HG03196 (cell line): ENCODE measurements around the gene DOK7.

Experiments
- ATAC-seq: cut with Tn5 transposase; IDR thresholded peaks from one replicate; pipeline ENCODE4 v1.9.1; 2021; ENCODE audit not compliant: unreplicated experiment

DOK7 gene, protein sequence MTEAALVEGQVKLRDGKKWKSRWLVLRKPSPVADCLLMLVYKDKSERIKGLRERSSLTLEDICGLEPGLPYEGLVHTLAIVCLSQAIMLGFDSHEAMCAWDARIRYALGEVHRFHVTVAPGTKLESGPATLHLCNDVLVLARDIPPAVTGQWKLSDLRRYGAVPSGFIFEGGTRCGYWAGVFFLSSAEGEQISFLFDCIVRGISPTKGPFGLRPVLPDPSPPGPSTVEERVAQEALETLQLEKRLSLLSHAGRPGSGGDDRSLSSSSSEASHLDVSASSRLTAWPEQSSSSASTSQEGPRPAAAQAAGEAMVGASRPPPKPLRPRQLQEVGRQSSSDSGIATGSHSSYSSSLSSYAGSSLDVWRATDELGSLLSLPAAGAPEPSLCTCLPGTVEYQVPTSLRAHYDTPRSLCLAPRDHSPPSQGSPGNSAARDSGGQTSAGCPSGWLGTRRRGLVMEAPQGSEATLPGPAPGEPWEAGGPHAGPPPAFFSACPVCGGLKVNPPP

DNA sequence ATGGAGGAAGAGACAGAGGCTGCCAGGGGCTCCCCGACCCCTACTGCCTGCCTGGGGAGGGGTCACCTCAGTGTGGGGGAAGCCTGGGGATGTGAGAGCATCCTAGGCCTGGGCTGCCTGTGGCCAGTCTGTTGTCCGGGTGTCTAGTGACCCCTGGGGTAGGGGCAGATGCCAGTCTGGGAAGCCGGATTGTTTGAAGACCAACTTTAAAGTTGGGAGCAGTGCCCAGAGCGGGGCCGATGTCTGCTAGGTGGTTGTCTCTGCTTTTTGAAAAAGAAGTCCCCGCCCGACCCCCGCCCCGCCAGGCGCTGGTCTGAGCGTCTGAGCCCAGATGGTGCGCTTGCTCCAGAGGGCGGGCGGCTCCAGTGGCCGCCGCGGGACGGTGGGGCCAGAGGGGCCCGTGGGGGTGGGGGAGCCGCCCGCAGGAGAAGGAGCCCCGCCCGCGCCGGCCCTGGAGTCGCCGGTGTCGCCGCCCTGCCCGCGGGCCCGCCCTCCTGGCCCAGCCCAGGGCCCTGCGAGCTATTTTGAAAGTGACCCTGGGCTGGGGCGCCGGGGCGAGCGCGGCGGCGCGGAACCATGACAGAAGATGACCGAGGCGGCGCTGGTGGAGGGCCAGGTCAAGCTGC lies at the start of gene DOK7:
Gene DOK7, plus strand, starts transcription at position 517 of the 626 bp plus-strand sequence. Its CDS starts 70 bp downstream, at position 587.
- no peak for ATAC-seq

DNA sequence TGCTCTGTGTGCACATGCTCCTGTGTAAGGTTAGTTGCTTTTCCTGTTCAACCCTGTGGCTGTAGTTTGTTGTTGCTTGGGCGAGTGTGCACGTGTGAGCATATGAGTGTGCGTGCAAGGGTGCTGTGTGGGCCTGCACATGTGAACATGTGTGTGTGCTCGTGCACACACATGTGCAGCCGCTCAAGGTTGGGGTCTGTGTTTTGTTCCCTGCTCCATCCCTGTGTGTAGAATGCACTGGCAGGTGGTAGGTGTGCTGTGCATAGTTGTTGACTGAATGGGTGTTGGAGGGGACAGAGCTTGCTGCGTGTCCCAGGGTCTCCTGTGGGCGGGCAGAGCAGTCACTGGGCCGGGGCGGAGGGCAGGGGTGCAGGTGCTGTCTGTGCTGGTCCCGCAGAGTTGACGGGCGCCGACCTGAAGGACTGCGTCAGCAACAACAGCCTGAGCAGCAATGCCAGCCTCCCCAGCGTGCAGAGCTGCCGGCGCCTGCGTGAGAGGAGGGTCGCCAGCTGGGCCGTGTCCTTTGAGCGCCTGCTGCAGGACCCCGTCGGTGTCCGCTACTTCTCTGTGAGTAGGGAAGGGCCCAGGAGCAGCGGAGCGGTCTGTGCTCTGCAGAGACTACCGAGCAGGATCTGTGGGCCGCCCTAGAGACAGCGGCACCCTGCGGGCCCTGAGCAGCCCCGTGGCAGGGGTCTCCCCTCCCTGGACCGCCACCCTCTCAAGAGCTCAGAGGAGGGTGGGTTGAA lies 49.3 kb upstream of the DOK7 start:
- no peak for ATAC-seq

DNA sequence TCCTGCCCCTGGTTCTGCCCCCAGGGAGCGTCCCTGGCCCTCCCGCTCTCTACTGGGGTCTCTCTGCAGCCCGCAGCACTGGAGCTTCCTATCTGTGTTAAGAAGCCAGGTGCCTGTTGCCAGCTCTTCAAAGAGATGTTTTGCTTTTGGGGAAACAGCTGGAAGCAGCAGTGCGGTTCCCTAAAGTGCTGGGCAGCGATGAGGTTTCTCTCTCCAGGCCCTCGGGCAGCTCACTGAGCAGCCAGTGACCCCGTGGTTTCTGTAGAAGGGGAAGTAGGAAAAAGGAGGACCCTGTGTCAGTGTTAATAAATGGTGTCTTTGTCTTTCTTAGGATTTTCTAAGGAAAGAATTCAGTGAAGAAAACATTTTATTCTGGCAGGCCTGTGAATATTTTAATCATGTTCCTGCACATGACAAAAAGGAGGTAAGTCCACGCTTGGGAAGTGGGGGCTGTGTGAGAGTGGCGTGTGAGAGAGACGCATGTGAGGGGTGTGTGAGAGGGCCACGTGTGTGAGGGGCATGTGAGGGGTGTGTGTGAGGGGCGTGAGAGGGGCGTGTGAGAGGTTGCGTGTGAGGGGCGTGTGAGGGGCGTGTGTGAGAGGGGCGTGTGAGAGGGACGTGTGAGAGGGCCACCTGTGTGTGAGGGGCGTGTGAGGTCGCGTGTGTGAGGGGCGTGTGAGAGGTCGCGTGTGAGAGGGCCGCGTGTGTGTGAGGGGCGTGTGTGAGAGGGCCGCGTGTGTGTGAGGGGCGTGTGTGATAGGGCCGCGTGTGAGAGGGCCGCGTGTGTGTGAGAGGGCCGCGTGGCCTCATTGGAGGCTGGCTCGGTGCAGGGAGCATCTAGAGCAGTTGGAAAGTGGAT lies 48.5 kb upstream of the DOK7 start:
- ATAC-seq = no peak

DNA sequence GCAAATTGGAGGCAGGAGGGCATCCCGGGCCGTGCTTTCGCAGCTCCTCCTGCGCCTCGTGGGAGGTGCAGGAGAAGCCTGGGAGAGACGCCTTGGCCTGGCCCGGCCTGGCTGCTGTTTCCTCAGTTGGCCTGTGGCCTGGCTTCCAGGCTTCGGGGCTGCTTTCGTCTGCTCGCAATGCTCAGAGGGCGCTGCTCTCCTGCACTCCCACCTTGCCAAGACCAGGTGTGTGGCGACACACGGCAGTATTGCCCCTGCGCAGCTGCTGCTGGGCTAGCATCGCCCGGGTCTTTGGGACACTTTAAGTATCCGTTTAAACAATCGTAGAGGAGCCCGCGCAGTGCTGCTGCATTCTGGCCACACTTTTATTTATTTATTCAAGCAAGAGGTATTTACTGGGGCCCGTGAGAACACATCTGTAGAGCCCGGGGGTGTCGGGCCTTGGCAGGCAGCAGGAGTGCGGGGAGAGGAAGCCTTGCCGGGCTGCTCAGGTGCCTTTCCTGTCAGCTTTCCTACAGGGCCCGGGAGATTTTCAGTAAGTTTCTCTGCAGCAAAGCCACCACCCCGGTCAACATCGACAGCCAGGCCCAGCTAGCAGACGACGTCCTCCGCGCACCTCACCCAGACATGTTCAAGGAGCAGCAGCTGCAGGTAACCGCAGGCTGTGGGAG lies 47.5 kb upstream of the DOK7 start:
- no peak for ATAC-seq

DNA sequence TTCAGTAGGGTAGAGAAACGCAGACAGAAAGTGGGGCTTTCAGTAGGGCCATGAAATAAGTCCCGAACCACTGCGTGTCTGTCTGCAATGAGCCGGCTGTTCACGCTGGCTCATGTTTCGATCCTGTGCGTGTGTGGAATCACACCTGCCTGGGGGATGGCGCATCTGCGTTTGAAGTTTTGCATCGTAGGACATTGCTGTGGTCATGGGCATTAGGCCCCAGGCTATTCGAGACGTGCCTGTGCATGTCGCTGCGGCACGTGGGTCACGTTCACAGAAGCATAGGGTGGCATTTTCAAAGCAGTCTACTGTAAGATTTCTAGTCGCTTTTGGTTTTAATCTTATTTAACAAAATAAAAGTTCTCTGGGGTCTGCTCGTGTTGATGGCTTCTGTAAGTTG lies 46.8 kb upstream of the DOK7 start:
- ATAC-seq = no peak

DNA sequence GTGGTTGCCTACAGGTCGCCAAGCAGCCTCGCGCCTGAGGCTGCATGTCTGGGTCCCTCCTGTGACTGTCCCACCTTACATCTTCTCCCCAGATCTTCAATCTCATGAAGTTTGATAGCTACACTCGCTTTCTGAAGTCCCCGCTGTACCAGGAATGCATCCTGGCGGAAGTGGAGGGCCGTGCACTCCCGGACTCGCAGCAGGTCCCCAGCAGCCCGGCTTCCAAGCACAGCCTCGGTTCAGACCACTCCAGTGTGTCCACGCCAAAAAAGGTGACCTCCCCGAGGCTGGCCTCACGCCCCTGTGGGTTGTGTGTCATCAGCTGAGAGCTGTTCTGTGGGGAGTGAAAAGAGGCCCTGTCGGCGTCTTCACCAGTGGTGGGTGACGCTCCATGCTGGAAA lies 46.3 kb upstream of the DOK7 start:
- ATAC-seq = no peak

DNA sequence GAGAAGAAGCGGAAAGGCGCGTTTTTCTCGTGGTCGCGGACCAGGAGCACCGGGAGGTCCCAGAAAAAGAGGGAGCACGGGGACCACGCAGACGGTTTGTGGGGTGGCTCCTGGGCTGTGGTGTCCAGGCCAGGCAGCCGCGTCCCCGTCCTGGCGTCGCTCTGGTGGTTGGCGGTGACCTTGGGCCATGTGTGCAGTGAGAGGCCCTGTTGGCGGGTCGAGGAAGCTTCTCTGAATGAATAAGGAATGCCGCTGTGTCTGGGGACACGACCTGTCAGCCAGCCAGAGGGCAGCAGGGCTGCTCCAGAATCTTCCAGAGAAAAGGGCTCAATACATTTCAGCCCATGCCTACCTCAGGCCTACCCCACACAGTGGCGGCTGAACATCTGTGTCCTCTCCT lies 45.7 kb upstream of the DOK7 start:
- ATAC-seq = no peak

DNA sequence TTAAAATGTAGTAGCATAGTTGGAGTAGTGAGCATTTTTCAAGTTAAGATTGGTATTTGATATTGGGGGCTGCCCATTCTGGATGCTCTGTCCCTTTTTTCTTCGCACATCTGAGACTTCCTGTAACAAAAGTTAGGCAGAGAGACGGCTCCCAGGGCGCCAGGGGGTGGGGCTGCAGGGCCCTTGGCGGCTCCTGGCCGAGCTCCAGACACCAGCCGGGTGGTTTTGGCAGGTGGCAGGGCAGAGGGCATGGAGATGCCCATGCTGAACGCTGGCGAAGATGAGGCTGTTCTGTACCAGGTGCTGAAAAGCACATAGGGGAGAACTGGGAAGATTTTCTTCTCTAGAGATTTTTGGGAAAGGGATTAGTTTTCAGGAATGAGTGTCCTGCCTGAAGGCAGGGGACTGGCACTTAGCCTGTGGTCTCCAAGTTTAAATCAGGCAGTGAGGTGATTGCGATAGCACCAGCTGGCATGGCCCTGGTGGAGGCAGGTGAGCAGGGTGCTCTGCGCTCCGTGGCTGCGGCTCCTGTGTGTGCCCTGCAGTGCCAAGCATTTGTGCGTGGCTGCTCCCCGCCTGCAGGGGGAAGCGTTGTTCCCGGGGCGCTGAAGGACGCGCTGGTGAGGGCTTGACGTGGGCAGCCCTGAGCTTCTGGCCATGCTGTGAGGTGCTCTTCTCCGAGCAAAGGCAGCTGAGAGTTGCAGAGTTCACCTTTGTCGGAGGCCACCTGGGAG lies 44.9 kb upstream of the DOK7 start:
- no peak for ATAC-seq

DNA sequence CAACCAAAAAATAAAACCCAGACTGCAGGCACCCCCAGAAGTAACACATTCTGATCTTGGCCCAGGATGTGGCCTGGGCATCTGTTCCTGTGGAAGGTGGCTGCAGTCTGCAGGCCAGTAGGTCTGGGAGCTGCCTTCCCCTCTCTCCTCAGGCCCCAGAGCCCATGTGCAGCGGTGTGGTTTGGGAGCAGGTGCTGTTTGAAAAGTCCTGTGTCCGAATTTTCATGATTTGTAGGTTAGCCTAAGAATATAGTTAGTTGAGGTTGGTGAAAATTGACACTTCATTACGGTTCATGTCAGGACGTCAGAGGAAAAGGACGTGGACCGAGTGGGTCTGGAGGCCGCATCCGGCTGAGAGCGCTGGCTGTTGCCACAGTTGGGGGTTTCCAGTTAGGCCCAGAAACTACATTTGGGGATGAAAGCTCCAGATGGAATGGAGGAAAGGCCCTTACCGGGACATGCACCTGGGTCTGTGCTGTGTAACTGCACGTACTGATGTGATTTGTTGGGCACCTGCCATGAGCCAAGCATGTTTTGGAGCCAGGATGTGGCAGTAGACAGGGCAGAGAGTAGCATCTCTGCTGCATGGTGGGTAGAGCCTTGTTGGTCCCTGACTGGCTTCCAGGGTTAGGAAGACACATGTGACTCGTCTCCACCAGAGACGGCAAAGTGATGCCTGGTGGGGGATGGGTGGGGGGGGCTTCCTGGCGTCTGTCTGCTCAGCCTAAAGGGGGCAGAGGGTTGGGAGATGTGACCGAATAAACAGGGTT lies 43.1 kb upstream of the DOK7 start:
- ATAC-seq = no peak

DNA sequence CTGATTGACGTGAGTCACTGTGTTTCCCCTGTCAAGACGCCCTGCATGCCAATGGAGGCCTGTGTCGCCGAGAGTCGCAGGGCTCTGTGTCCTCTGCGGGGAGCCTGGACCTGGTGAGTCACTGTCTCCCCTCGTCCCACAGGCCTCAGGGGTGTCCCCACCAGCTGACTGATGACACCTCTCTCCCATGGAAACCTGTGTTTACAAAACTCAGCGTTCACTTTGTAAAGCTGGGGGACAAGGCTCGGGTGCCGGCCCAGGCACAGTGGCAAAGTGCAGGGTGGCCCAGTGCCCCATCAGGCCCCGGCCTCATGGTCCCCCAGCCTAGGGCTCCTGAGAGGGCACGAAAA lies 42.5 kb upstream of the DOK7 start:
- no peak for ATAC-seq

DNA sequence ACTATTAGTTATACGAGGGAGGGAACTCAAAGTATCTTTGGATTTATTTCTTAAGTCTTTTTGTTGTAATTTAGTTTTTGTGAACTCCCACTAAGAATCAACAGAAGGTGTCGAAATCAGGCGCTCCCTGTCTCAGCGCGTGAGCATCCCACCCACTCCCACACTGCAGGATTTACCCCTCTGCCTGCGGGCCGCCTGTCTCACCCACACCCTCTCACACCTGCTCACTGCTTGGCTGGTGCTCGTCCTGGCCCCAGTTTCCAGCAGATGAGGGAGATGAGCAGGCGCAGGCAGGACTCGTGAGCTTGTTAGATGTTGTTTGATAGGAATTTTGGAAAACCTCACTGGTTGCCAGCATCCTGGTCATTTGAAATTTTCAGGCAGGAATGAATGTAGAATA lies 42.1 kb upstream of the DOK7 start:
- ATAC-seq = no peak

DNA sequence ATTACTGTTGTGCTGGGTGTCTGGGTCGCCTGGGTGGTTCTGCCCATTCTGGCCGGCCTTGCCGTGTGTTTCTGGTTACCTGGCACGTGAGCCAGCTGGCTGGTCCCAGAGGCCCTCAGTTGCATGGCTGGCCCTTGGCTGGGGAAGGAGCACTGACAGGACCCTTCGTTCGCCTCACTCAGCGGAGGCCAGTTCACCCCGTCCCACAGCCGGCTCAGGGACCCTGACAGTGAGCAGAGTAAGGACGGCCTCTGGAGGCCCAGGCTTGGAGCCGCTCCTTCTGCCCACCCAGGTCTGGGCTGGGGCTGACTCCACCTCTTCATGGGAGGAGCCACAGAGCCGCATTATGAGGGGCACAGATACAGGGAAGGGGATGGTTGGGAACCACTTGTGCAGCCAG lies 41.6 kb upstream of the DOK7 start:
- ATAC-seq = no peak

DNA sequence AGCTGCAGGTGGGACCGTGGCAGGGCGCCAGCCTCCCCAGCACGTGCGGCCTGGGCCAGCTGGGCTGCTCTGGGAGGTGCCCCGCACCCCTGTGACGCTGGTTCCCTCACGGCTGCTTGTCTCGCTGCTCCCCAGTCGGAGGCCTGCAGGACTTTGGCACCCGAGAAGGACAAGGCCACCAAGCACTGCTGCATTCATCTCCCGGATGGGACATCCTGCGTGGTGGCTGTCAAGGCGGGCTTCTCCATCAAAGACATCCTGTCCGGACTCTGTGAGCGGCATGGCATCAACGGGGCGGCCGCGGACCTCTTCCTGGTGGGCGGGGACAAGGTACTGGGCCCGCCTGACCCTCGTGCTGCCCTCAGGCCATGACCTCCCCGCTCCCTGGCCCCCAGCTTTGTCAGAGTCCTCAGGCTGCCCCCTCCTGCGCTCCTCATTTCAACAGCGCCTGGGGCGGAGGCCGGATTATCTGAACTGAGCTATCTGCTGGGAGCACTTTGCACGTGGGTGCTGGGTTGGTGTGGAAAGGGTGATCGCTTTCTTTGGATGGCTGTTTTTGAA lies 40.8 kb upstream of the DOK7 start:
- ATAC-seq = no peak

DNA sequence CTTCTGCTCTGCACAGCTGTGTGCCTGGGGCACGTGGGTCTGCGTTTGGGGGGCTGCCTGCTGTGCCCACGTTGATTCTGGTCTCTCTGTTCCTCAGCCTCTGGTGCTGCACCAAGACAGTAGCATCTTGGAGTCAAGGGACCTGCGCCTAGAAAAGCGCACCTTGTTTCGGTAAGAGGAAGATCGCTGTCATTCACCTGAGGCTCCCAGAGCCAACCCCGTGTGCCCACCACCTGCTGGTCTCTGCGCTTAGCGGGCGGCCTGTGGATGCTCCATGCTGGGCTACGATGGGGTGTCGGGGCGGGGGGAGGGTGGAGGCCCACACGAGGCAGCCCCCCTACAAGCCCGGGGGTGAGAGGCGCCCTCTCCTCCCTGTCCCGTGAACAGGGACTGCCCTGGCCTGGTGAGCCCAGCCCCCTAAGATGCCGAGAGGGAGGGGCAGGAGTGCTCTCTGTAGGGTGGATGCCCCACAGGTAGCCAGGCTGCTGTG lies 40.3 kb upstream of the DOK7 start:
- ATAC-seq = no peak

DNA sequence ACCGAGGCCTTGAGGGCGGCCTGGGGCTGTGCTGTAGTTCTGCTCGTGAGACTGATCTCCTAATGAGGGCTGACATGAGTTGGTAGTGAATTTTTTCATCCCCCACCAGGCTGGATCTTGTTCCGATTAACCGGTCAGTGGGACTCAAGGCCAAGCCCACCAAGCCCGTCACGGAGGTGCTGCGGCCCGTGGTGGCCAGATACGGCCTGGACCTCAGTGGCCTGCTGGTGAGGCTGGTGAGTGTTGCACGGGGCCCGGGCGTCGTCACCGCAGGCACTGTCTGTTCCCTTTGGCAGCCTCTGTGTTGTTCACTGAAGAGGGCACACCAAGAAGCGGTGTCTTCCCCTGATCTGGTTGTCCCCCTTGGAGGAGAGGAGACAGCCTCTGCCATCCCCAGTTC lies 39.7 kb upstream of the DOK7 start:
- no peak for ATAC-seq

DNA sequence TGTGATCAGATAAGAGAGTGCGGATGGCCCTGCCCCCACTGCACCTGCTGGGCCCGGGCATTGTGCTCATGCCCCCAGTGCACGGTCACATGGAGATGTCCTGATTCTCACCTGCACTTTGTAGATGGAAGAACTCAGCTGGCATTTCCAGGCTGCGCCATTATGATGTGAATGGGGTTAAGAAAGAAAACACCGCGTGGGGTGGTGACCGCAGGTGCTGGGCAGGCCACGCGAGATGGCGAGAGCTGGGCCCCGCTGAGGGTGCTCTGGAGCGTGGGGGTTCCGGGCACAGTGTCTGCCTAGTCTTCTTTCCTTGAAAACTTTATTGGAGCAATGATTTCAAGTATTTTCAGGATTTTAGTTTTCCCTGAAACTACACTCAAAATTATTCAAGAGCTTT lies 39.2 kb upstream of the DOK7 start:
- ATAC-seq = no peak

DNA sequence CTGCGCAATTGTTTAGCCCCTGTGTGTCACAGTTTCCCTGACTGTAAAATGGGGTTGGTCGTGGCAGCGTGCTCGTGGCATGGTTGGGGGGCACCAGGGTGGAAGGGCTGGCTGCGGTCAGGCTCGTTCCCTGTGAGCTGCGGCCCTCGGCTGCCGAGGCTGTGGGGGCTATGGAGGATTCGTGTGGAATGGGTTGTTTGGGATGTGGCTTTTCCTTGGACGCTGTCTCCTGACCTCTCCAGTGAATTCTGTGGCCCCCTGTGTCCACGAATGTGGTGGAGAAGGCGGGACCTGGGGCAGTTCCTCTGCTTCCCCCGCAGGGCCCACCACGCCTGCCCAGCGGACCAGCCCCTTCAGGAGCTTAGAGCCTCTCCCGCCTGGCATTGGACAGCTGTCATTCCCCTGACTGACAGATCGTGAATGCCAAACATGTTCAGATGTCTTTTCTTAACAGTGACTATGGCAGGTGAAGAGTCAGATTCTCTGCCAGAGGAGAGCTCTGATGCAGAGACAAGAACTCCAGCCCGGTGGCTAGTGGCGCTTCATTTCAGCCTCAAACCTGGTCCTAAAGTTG lies 38.5 kb upstream of the DOK7 start:
- ATAC-seq = no peak

DNA sequence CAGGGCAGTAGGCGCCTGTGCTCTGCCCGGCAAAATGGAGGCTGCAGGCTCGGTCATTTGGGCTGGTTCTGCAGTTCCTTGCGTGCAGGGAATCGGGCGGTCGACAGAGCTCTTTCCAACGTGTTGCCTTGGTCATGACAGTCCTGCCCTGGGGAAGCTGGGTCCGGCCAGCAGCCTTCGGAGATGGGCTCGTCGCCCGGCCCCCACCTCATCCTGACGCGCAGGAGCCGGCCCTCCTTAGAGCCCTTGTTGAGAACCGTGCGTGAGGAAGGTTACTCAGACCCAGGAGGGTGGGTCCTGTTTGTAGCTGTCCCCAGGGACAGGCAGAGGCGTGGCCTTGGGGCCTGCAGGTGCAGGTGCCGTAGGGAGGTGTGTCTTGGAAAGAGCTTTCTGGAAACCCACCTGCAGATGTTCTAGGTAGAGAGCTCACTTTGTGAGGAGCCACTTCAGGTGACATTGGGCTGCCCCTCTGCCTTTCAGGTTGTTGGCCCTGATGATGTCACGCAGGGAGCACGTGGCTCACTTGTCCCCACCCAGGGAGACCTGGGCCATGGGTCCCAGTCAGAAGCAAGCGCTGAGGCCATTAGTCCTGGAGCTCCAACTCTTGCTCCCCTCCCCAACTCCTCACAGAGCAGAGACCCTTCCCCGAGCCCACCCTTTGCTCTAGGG lies 36.5 kb upstream of the DOK7 start:
- ATAC-seq = no peak
